B cell (primary cell): ENCODE data around the gene STK24. TPM values are rescaled to one million over a fixed set of nuclear protein-coding genes. Genes with fewer than 3 reads are reported as not detected.

Source experiments
- ATAC-seq: fragments of 200-7000 bp; cut with Tn5 transposase; one replicate; pipeline ENCODE4 v1.10.0; 2021; ENCODE audit warnings: low read depth, mild to moderate bottlenecking, moderate number of reproducible peaks, moderate library complexity
- CTCF ChIA-PET: fragments of 350-600 bp; sonication (Branson Sonifier 250); formaldehyde crosslinking; loops from one replicate; lab custom pipeline; 2021; ENCODE audit warnings: antibody characterized with exemption, inconsistent platforms; lab: Charles Lee
- POLR2A ChIA-PET: fragments of 350-600 bp; sonication (Branson Sonifier 250); formaldehyde crosslinking; loops from one replicate; lab custom pipeline; 2021; ENCODE audit warnings: antibody characterized with exemption; lab: Charles Lee
- DNase-seq: peaks from one replicate; pipeline ENCODE4 v3.0.0; 2013
- H2AFZ ChIP-seq: 2 replicates; pipeline ENCODE4 v1.6.1; 2012; ENCODE audit warnings: mild to moderate bottlenecking, low read depth, low read length; ENCODE audit not compliant: insufficient read depth, poor library complexity, severe bottlenecking
- H3K27ac ChIP-seq, 2 donors: 1 replicate in 1 of 2; 2 replicates in 1 of 2; pipeline ENCODE4 v1.5.1; 2012 to 2013; ENCODE audit warnings: low read length in 2 of 2, mild to moderate bottlenecking in 2 of 2, moderate library complexity in 1 of 2
- H3K27me3 ChIP-seq, 4 experiments: fragments of 200-600 bp in 1 of 4; sonication (generic) in 1 of 4; replicated peaks in 1 of 4; 1 replicate in 2 of 4; 2 replicates in 2 of 4; pipeline versions ENCODE4 v1.6.1 to v1.7.0; 2013 to 2016; ENCODE audit warnings: low read length in 3 of 4, mild to moderate bottlenecking in 2 of 4, mixed read lengths in 1 of 4, moderate library complexity in 1 of 4; ENCODE audit not compliant: insufficient read depth in 4 of 4, control insufficient read depth in 3 of 4; ENCODE audit errors: control extremely low read depth in 1 of 4
- H3K36me3 ChIP-seq, 2 experiments: replicated peaks in 1 of 2; 1 replicate in 1 of 2; 2 replicates in 1 of 2; pipeline versions ENCODE4 v1.6.1 to v1.7.1; 2013; ENCODE audit warnings: low read length in 1 of 2; ENCODE audit not compliant: insufficient read depth in 2 of 2, control insufficient read depth in 1 of 2; ENCODE audit errors: control extremely low read depth in 1 of 2, extremely low read depth in 1 of 2
- H3K4me1 ChIP-seq, 2 donors: fragments of 200-600 bp in 1 of 2; sonication (generic) in 1 of 2; 1 replicate in 1 of 2; 2 replicates in 1 of 2; pipeline versions ENCODE4 v1.5.1 to v1.6.1; 2013 to 2017; ENCODE audit warnings: low read length in 2 of 2; ENCODE audit not compliant: control insufficient read depth in 2 of 2, insufficient read depth in 2 of 2
- H3K4me2 ChIP-seq: replicated peaks from 2 replicates; pipeline ENCODE3; 2012; ENCODE audit warnings: mild to moderate bottlenecking, low read depth, low read length; ENCODE audit not compliant: poor library complexity, severe bottlenecking
- H3K4me3 ChIP-seq, 5 experiments: fragments of 200-600 bp in 1 of 5; sonication (generic) in 1 of 5; 1 replicate in 3 of 5; 2 replicates in 2 of 5; pipeline versions ENCODE4 v1.5.1 to v1.7.0; 2011 to 2016; ENCODE audit warnings: low read length in 4 of 5, mild to moderate bottlenecking in 4 of 5, low read depth in 2 of 5, control low read depth in 1 of 5, moderate library complexity in 1 of 5; ENCODE audit not compliant: insufficient read depth in 1 of 5; ENCODE audit errors: control extremely low read depth in 1 of 5, extremely low read depth in 1 of 5
- H3K79me2 ChIP-seq: fragments of 200-600 bp; sonication (generic); one replicate; pipeline ENCODE4 v1.6.0; 2016; ENCODE audit warnings: low read length; ENCODE audit not compliant: control insufficient read depth, insufficient read depth
- H3K9ac ChIP-seq: fragments of 200-600 bp; sonication (generic); 2 replicates; pipeline ENCODE4 v1.6.1; 2017; ENCODE audit warnings: mild to moderate bottlenecking, low read length, moderate library complexity
- H3K9me3 ChIP-seq, 3 donors: one replicate each; pipeline versions ENCODE4 v1.6.1 to v1.7.1; 2013; ENCODE audit warnings: low read length in 2 of 3; ENCODE audit not compliant: control insufficient read depth in 2 of 3, insufficient read depth in 1 of 3; ENCODE audit errors: control extremely low read depth in 1 of 3
- H4K20me1 ChIP-seq: 2 replicates; pipeline ENCODE4 v1.6.0; 2012; ENCODE audit warnings: mild to moderate bottlenecking, low read length; ENCODE audit not compliant: insufficient read depth, control insufficient read depth, poor library complexity, severe bottlenecking
- H3K27ac Mint-ChIP-seq: one replicate; pipeline ENCODE4 v1.8.0; 2021; ENCODE audit warnings: mixed read lengths
- H3K27me3 Mint-ChIP-seq: one replicate; pipeline ENCODE4 v1.8.0; 2021; ENCODE audit warnings: mixed read lengths
- H3K4me1 Mint-ChIP-seq: one replicate; pipeline ENCODE4 v1.8.0; 2021; ENCODE audit warnings: mixed read lengths
- H3K4me3 Mint-ChIP-seq: one replicate; pipeline ENCODE4 v1.8.0; 2021; ENCODE audit warnings: mixed read lengths
- H3K9me3 Mint-ChIP-seq: one replicate; pipeline ENCODE4 v1.8.0; 2022; ENCODE audit warnings: mixed read lengths; ENCODE audit not compliant: insufficient read depth
- EZH2 ChIP-seq: IDR thresholded peaks from 2 replicates; pipeline ENCODE4 v1.6.1; 2012; ENCODE audit warnings: borderline replicate concordance, low read depth, mild to moderate bottlenecking, moderate library complexity, low read length; ENCODE audit not compliant: insufficient read depth, poor library complexity, severe bottlenecking
- WGBS: methylation state at CpG from one replicate; pipeline ENCODE4 v1.1.5; 2013; ENCODE audit warnings: missing lambda C conversion rate; ENCODE audit not compliant: insufficient coverage; 5-methylcytosine and 5-hydroxymethylcytosine counted together
- intact Hi-C: fragments of 100-400 bp; cut with micrococcal nuclease; formaldehyde crosslinking; loops from one replicate; pipeline ENCODE4 v1.10.0; 2022
- polyA plus RNA-seq: library from polyadenylated mRNA; depleted of rRNA; stranded (reverse); fragments of >200 nt; gene quantifications from 2 replicates; pipeline ENCODE4 v1.2.3, GENCODE V29; 2012
- total RNA-seq, 2 donors: library from RNA; stranded (reverse); fragments of 120-200 nt in 1 of 2; gene quantifications; 1 replicate in 1 of 2; 2 replicates in 1 of 2; pipeline versions ENCODE4 v1.2.3 to v1.2.4, GENCODE V29; 2013 to 2022
- TF ChIP-seq, protein P1 (sequence below): fragments of 200-600 bp; IDR thresholded peaks from one replicate; pipeline ENCODE4 v1.8.0; 2022; ENCODE audit warnings: antibody characterized with exemption, mild to moderate bottlenecking

STK24 gene
- total and polyA plus RNA-seq, 2 donors (not counting 1 experiment from before 2014, with no cell fraction given), result 47.2 to 117 TPM

DNA sequence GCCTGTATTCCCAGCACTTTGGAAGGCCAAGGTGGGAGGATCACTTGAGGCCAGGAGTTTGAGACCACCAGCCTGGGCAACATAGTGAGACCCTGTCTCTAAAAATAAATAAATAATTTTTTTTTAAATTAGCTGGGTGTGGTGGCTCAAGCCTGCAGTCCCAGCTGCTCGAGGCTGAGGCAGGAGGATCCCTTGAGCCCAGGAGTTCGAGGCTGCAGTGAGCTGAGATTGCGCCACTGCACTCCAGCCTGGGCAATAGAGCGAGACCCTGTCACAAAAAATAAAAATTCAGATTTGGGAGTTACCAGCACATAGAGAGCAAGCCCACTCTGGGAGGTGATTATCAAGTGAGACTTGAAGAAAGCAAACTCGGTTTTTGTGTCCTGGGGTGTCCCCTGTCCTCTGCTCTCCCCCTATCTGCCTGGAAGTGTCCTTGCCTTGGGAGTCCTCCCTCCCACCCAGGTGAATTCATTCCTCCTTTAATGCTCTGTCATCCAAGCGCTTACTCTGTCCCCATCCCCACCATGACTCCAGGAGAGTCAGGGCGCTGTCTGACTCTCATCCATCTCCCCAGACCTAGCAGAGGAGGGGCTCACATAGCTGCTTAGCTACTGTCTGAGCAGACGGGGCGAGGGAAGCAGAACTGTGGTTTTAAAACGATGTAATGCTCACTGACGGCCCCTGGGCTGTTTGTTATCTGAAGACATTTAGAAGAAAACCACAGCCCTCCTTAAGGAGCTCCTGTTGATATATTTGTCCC, 146.8 kb downstream of the STK24 start:
- no peak overlapping the region for H3K4me3 Mint-ChIP-seq
- Histone ChIP-seq H3K4me2 (no peak overlapping the region), H3K27ac (no peak overlapping the region), H3K36me3 (no peaks in the 10 kb centered on the region), H3K9me3 (no peaks in the 10 kb centered on the region), H4K20me1 (no peaks in the 10 kb centered on the region), H3K9ac (no peak overlapping the region), H3K4me3 (no peak overlapping the region), H3K79me2 (no peaks in the 10 kb centered on the region), H3K4me1 (no peaks in the 10 kb centered on the region), H2AFZ (no peak overlapping the region), H3K27me3 (peaks cover 0 to 8% (median 0%) of the 10 kb centered on the region in 4 experiments)
- H3K27me3 Mint-ChIP-seq, result peaks cover 36% of the 10 kb centered on the region
- CTCF ChIA-PET, result interaction anchor here (1.4 kb wide), 1 partner anchor 574 kb away, joined by 3 read pairs; no protein-coding TSS in a partner anchor
- POLR2A ChIA-PET, result no interaction called here
- no peak for DNase-seq
- H3K27ac Mint-ChIP-seq, result no peak overlapping the region
- no peaks in the 10 kb centered on the region for H3K4me1 Mint-ChIP-seq
- intact Hi-C loops, result no loop called here
- TF ChIP-seq EZH2, result no peak
- TF ChIP-seq, protein P1, sequence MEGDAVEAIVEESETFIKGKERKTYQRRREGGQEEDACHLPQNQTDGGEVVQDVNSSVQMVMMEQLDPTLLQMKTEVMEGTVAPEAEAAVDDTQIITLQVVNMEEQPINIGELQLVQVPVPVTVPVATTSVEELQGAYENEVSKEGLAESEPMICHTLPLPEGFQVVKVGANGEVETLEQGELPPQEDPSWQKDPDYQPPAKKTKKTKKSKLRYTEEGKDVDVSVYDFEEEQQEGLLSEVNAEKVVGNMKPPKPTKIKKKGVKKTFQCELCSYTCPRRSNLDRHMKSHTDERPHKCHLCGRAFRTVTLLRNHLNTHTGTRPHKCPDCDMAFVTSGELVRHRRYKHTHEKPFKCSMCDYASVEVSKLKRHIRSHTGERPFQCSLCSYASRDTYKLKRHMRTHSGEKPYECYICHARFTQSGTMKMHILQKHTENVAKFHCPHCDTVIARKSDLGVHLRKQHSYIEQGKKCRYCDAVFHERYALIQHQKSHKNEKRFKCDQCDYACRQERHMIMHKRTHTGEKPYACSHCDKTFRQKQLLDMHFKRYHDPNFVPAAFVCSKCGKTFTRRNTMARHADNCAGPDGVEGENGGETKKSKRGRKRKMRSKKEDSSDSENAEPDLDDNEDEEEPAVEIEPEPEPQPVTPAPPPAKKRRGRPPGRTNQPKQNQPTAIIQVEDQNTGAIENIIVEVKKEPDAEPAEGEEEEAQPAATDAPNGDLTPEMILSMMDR, result no peak
- ATAC-seq, result no peak
- 100% methylated on average over 1 of the region's 11 CpGs for WGBS
- H3K9me3 Mint-ChIP-seq, result no peaks in the 10 kb centered on the region

- Histone ChIP-seq H3K4me1 (no peaks in the 10 kb centered on the region), H2AFZ (no peak overlapping the region), H4K20me1 (no peaks in the 10 kb centered on the region), H3K27ac (no peak overlapping the region), H3K4me2 (no peak overlapping the region), H3K9ac (no peak overlapping the region), H3K36me3 (no peaks in the 10 kb centered on the region), H3K9me3 (no peaks in the 10 kb centered on the region), H3K4me3 (no peak overlapping the region), H3K79me2 (no peaks in the 10 kb centered on the region), H3K27me3 (peaks cover 0 to 8% (median 0%) of the 10 kb centered on the region in 4 experiments)
- Mint-ChIP-seq H3K27ac (no peak overlapping the region), H3K4me3 (no peak overlapping the region), H3K4me1 (no peaks in the 10 kb centered on the region), H3K27me3 (peaks cover 36% of the 10 kb centered on the region), H3K9me3 (no peaks in the 10 kb centered on the region)
- ChIA-PET POLR2A (no interaction called here), CTCF (no interaction called here)
- intact Hi-C loops, result no loop called here
- TF ChIP-seq EZH2, result no peak
- WGBS, result 94% methylated on average over 5 of the region's 7 CpGs
- DNase-seq (no peak), ATAC-seq (no peak)
Observed at GRCh38 chr13:98429531-98429930, 147.4 kb downstream of the STK24 start.
